Measurements from ENCODE around the gene PLEKHH3. TPM values are rescaled to one million over a fixed set of nuclear protein-coding genes. Genes with fewer than 3 reads are reported as not detected.

Gene PLEKHH3
- total and polyA plus RNA-seq, 10 of the 15 experiments (the other 5 are each of a cell fraction or from before 2014, with no cell fraction given) = 0.31 to 38.0 (median 11.0) TPM

- no peak for TF ChIP-seq MAX (IDR thresholded peaks at IDR 0.05; ENCODE audit: low read depth, low read length)
- no peak for TF ChIP-seq PAX8 (IDR thresholded peaks at IDR 0.05)
- TF ChIP-seq SKIL (IDR thresholded peaks at IDR 0.05; ENCODE audit: low read depth, poor library complexity, severe bottlenecking) = no peak
- no peak for TF ChIP-seq BCL11A (IDR thresholded peaks at IDR 0.05; ENCODE audit: low read depth, low read length)
- no peak for TF ChIP-seq ATF3 (IDR thresholded peaks at IDR 0.05; ENCODE audit: borderline replicate concordance, extremely low read depth, low read depth, low read length)
- TF ChIP-seq ZNF24 (IDR thresholded peaks at IDR 0.05) = no peak
- no peak for TF ChIP-seq ELK1 (IDR thresholded peaks at IDR 0.05; ENCODE audit: low read depth, low read length)
- no peak for TF ChIP-seq ZBTB33 (IDR thresholded peaks at IDR 0.05)
- TF ChIP-seq MXI1 (IDR thresholded peaks at IDR 0.05; ENCODE audit: low read depth, low read length) = no peak
- no peak for TF ChIP-seq CREM (IDR thresholded peaks at IDR 0.05; ENCODE audit: low read depth)
- TF ChIP-seq E2F4 (IDR thresholded peaks at IDR 0.05; ENCODE audit: low read depth, low read length) = no peak
- TF ChIP-seq SIX5 (IDR thresholded peaks at IDR 0.05; ENCODE audit: low read depth, low read length, severe bottlenecking) = no peak
- TF ChIP-seq TCF3 (IDR thresholded peaks at IDR 0.05; ENCODE audit: borderline replicate concordance, insufficient read depth, low read depth, low read length) = no peak
- no peak for TF ChIP-seq SPI1 (IDR thresholded peaks at IDR 0.05; ENCODE audit: borderline replicate concordance, insufficient read depth, low read depth, low read length)
- no peak for TF ChIP-seq GATAD2B (conservative IDR thresholded peaks at IDR 0.05; ENCODE audit: low read depth)
- TF ChIP-seq HDGF (IDR thresholded peaks at IDR 0.05) = no peak
- Histone ChIP-seq H3K4me3 (no peak overlapping the region), H3K4me2 (ENCODE audit: control insufficient read depth, insufficient read depth) (no peak overlapping the region), H3K36me3 (ENCODE audit: control insufficient read depth in 2 of 2, insufficient read depth in 2 of 2, low read length in 1 of 2) (no peaks in the 10 kb centered on the region), H2AFZ (ENCODE audit: control insufficient read depth, low read depth, low read length) (no peak overlapping the region), H3K27me3 (replicated peaks in 1 of 2; ENCODE audit: control insufficient read depth in 2 of 2, insufficient read depth in 2 of 2, low read length in 1 of 2) (no peaks in the 10 kb centered on the region), H4K20me1 (ENCODE audit: control insufficient read depth, insufficient read depth) (no peaks in the 10 kb centered on the region), H3K9me3 (replicated peaks; ENCODE audit: control insufficient read depth, insufficient read depth, low read length) (no peaks in the 10 kb centered on the region), H3K9ac (ENCODE audit: control insufficient read depth, insufficient read depth, low read length) (no peak overlapping the region), H3K79me2 (ENCODE audit: control insufficient read depth, insufficient read depth, low read length) (no peaks in the 10 kb centered on the region), H3K4me1 (ENCODE audit: control insufficient read depth, insufficient read depth, low read length) (no peaks in the 10 kb centered on the region), H3K27ac (ENCODE audit: control insufficient read depth, insufficient read depth) (no peak overlapping the region)
- BruUV-seq (replicated peaks) = no TSS peak
- ChIA-PET POLR2A (no interaction called here), RAD21 (ENCODE audit: unreplicated experiment) (no interaction called here), SMC1A (ENCODE audit: uncharacterized antibody, unreplicated experiment) (no interaction called here), CTCF (interaction anchor here (1.7 kb wide), 1 partner anchor 51 kb away, joined by 4 read pairs; no protein-coding TSS in a partner anchor)
- no peak for FAIRE-seq
- intact Hi-C loops (cut with micrococcal nuclease; ENCODE audit: unreplicated experiment) = no loop called here
- WGBS (ENCODE audit: insufficient coverage, insufficient replicate concordance, low lambda C conversion rate, missing lambda C conversion rate) = 73% methylated on average over 3 of the region's 3 CpGs
- ATAC-seq = no peak
- no peak for DNase-seq (ENCODE audit: low read depth, low spot score)
- in situ Hi-C loops (cut with MboI) = no loop called here
Observed at GRCh38 chr17:42629411-42630009, 47.3 kb downstream of the PLEKHH3 start.
